ENCODE results near the gene P2RX2.

- TF ChIP-seq, protein P1, sequence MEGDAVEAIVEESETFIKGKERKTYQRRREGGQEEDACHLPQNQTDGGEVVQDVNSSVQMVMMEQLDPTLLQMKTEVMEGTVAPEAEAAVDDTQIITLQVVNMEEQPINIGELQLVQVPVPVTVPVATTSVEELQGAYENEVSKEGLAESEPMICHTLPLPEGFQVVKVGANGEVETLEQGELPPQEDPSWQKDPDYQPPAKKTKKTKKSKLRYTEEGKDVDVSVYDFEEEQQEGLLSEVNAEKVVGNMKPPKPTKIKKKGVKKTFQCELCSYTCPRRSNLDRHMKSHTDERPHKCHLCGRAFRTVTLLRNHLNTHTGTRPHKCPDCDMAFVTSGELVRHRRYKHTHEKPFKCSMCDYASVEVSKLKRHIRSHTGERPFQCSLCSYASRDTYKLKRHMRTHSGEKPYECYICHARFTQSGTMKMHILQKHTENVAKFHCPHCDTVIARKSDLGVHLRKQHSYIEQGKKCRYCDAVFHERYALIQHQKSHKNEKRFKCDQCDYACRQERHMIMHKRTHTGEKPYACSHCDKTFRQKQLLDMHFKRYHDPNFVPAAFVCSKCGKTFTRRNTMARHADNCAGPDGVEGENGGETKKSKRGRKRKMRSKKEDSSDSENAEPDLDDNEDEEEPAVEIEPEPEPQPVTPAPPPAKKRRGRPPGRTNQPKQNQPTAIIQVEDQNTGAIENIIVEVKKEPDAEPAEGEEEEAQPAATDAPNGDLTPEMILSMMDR (IDR thresholded peaks at IDR 0.05), result no peak
- no peak for TF ChIP-seq EZH2phosphoT487 (IDR thresholded peaks at IDR 0.05)
- TF ChIP-seq EZH2 (IDR thresholded peaks at IDR 0.05), result no peak
These were observed 46.5 kb downstream of the P2RX2 start for GRCh38 chr12:132665149-132665491.

All from neural progenitor cell (in vitro differentiated cells).